ENCODE results near the gene MAGOHB. TPM values are rescaled to one million over a fixed set of nuclear protein-coding genes. Genes with fewer than 3 reads are reported as not detected.
"Not testable (repeated sequence)": the region's sequence is repeated elsewhere in the genome, so short reads cannot be mapped to it uniquely, and the experiment has no call there.

The MAGOHB gene
- polyA plus RNA-seq (2013, experiment 1 of 4), result 46.1 TPM
- polyA plus RNA-seq (2013, experiment 2 of 4), result 51.9 TPM
- polyA plus RNA-seq (2013, experiment 3 of 4), result 39.2 TPM
- polyA plus RNA-seq (2013, experiment 4 of 4), result 37.4 TPM

DNA sequence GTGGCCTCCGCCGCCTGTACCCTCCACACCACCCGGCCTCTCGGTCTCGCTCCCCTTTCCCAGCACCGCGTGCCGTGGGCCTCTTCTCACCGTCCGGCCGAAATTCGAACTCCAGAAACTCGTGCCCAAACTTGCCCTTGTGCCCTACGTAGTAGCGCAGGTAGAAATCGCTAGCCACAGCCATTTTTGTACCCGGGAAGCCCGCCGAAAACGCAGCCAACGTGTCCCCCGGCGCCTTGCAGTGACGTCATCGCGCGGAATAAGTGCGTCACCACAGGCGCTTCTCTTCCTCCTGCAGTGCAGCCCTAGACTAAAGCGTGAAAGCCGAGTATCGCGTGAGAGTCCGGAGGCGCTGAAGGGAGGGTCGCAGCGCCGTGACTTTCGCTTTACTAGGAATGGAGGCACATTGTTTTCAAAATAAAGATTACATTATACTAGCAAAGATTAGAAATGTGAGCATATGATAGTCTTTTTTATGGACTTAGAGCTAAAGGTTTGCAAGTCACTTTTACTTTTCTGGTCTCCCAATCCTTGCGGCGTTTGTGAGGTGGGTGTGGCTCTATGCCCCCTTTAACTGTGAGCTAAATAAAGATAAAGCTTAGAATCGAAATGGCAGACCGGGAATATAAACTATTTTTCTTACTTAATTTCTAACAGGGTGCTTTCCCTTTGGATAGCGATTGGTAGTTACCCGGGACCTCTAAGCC is at the start of gene MAGOHB:
MAGOHB (minus strand) TSS at position 261 of the 707 bp plus-strand sequence; CDS start at position 184, 77 bp downstream.
- H3K27ac ChIP-seq (ENCODE audit: insufficient read depth, low read depth, low read length, poor library complexity, severe bottlenecking), result peak within 1 kb of the TSS; percentile 72
- no peaks in the 10 kb centered on the region for H3K27me3 ChIP-seq (ENCODE audit: control insufficient read depth, insufficient read depth, low read length, poor library complexity, severe bottlenecking)
- H3K9me3 ChIP-seq (ENCODE audit: control insufficient read depth, low read length), result no peaks in the 10 kb centered on the region
- 0% methylated on average over 42 to 45 of the region's 45 CpGs for WGBS, 2 experiments
- no peaks in the 10 kb centered on the region for H3K36me3 ChIP-seq (ENCODE audit: control insufficient read depth, insufficient read depth, low read length)
- H3K4me3 ChIP-seq (ENCODE audit: insufficient read depth, low read depth, low read length), result peak within 1 kb of the TSS; percentile 85
- H3K4me1 ChIP-seq (ENCODE audit: control insufficient read depth, insufficient read depth, low read length), result peaks cover 8% of the 10 kb centered on the region

DNA sequence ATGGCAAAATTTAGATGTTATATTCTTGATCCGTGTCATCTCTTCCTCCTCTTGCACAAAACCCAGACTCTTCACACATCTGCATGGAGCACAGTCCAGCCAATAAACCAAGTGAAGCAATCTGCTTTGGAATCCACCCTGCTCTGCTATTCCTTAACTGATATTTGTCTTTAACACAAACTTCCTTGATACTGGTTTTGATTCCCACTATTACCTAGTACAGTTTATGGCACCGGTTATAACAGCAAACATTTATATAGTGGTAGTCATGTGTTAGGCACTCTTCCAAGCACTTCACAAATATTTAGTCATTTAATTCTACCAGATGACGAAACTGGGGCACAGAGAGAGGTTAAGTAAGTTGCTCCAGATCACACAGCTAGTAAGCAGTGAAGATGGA is 47.9 kb upstream of the MAGOHB start:
- 88 to 98% methylated on average over 2 of the region's 3 CpGs for WGBS, 2 experiments
- Histone ChIP-seq H3K27me3 (ENCODE audit: control insufficient read depth, insufficient read depth, low read length, poor library complexity, severe bottlenecking) (no peaks in the 10 kb centered on the region), H3K4me1 (ENCODE audit: control insufficient read depth, insufficient read depth, low read length) (no peaks in the 10 kb centered on the region), H3K36me3 (ENCODE audit: control insufficient read depth, insufficient read depth, low read length) (no peaks in the 10 kb centered on the region), H3K27ac (ENCODE audit: insufficient read depth, low read depth, low read length, poor library complexity, severe bottlenecking) (no peak overlapping the region), H3K9me3 (ENCODE audit: control insufficient read depth, low read length) (no peaks in the 10 kb centered on the region), H3K4me3 (ENCODE audit: insufficient read depth, low read depth, low read length) (no peak overlapping the region)

DNA sequence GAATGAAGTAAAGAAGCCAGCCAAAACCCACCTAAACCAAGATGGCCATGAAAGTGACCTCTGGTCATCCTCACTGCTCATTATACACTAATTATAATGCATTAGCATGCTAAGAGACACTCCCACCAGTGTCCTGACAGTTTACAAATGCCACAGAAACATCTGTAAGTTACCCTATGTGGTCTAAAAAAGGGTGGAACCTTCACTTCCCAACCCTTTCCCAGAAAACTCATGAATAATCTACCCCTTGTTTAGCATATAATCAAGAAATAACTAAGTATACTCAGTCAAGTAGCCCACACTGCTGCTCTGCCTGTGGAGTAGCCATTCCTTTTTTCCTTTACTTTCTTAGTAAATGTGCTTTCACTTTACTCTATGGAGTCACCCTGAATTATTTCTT is 40.6 kb upstream of the MAGOHB start:
- no peaks in the 10 kb centered on the region for H3K9me3 ChIP-seq (ENCODE audit: control insufficient read depth, low read length)
- no peaks in the 10 kb centered on the region for H3K36me3 ChIP-seq (ENCODE audit: control insufficient read depth, insufficient read depth, low read length)

DNA sequence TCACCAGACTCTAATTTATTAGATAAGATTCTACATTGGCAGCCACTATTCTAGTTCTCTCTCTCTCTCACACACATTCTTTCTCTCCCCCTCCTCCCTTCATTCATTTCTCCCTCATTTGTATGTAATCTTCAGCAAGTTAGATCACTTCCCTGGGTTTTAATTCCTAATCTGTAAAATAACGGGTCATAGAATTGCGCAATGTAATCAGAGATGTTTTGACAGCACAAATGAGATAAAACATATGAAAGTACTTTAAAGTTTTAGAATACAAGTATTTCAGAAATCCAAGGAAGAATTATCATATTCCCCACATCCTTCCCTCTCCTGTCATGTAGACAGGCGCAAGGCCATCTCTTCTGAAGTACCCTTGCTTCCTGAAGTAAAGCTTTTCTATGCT is 38.8 kb upstream of the MAGOHB start:
- 88 to 97% methylated on average over 2 to 3 of the region's 3 CpGs for WGBS, 2 experiments
- no peaks in the 10 kb centered on the region for H3K36me3 ChIP-seq (ENCODE audit: control insufficient read depth, insufficient read depth, low read length)
- no peak overlapping the region for H3K27ac ChIP-seq (ENCODE audit: insufficient read depth, low read depth, low read length, poor library complexity, severe bottlenecking)
- no peak overlapping the region for H3K4me3 ChIP-seq (ENCODE audit: insufficient read depth, low read depth, low read length)
- H3K27me3 ChIP-seq (ENCODE audit: control insufficient read depth, insufficient read depth, low read length, poor library complexity, severe bottlenecking), result no peaks in the 10 kb centered on the region
- no peaks in the 10 kb centered on the region for H3K9me3 ChIP-seq (ENCODE audit: control insufficient read depth, low read length)
- H3K4me1 ChIP-seq (ENCODE audit: control insufficient read depth, insufficient read depth, low read length), result no peaks in the 10 kb centered on the region

More for the DNA sequence above, 40.6 kb upstream of the MAGOHB start:
- no peak overlapping the region for H3K4me3 ChIP-seq (ENCODE audit: insufficient read depth, low read depth, low read length)
- H3K4me1 ChIP-seq (ENCODE audit: control insufficient read depth, insufficient read depth, low read length), result no peaks in the 10 kb centered on the region
- no peak overlapping the region for H3K27ac ChIP-seq (ENCODE audit: insufficient read depth, low read depth, low read length, poor library complexity, severe bottlenecking)
- no peaks in the 10 kb centered on the region for H3K27me3 ChIP-seq (ENCODE audit: control insufficient read depth, insufficient read depth, low read length, poor library complexity, severe bottlenecking)

DNA sequence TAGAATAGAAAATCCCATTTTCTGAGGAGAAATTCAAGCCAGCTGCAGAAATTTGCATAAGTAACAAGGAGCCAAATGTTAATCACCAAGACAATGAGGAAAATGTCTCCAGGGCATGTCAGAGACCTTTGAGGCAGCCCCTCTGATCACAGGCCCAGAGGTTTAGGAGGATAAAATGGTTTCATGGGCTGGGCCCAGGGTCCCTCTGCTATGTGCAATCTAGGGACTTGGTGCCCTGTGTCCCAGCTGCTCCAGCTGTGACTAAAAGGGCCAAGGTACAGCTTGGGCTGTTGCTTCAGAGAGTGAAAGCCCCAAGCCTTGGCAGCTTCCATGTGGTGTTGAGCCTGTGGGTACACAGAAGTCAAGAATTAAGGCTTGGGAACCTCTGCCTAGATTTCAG is 33.2 kb upstream of the MAGOHB start:
- H3K27me3 ChIP-seq (ENCODE audit: control insufficient read depth, insufficient read depth, low read length, poor library complexity, severe bottlenecking); H3K4me3 ChIP-seq (ENCODE audit: insufficient read depth, low read depth, low read length); H3K9me3 ChIP-seq (ENCODE audit: control insufficient read depth, low read length); H3K27ac ChIP-seq (ENCODE audit: insufficient read depth, low read depth, low read length, poor library complexity, severe bottlenecking); H3K4me1 ChIP-seq (ENCODE audit: control insufficient read depth, insufficient read depth, low read length); H3K36me3 ChIP-seq (ENCODE audit: control insufficient read depth, insufficient read depth, low read length): not testable (repeated sequence)

DNA sequence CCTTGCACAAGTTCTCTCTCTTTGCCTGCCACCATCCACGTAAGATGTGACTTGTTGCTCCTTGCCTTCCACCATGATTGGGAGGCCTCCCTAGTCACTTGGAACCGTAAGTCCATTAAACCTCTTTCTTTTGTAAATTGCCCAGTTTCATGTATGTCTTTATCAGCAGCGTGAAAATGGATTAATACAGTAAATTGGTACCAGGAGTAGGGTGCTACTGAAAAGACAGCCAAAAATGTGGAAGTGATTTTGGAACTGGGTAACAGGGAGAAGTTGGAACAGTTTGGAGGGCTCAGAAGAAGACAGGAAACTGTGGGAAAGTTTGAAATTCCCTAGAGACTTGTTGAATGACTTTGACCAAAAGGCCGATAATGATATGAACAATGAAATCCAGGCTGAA is 32.5 kb upstream of the MAGOHB start:
- no peaks in the 10 kb centered on the region for H3K27me3 ChIP-seq (ENCODE audit: control insufficient read depth, insufficient read depth, low read length, poor library complexity, severe bottlenecking)
- H3K36me3 ChIP-seq (ENCODE audit: control insufficient read depth, insufficient read depth, low read length), result no peaks in the 10 kb centered on the region
- no peak overlapping the region for H3K27ac ChIP-seq (ENCODE audit: insufficient read depth, low read depth, low read length, poor library complexity, severe bottlenecking)
- no peak overlapping the region for H3K4me3 ChIP-seq (ENCODE audit: insufficient read depth, low read depth, low read length)
- H3K4me1 ChIP-seq (ENCODE audit: control insufficient read depth, insufficient read depth, low read length), result no peaks in the 10 kb centered on the region
- no peaks in the 10 kb centered on the region for H3K9me3 ChIP-seq (ENCODE audit: control insufficient read depth, low read length)
- 80% methylated on average over 4 of the region's 4 CpGs for WGBS, 2 experiments

DNA sequence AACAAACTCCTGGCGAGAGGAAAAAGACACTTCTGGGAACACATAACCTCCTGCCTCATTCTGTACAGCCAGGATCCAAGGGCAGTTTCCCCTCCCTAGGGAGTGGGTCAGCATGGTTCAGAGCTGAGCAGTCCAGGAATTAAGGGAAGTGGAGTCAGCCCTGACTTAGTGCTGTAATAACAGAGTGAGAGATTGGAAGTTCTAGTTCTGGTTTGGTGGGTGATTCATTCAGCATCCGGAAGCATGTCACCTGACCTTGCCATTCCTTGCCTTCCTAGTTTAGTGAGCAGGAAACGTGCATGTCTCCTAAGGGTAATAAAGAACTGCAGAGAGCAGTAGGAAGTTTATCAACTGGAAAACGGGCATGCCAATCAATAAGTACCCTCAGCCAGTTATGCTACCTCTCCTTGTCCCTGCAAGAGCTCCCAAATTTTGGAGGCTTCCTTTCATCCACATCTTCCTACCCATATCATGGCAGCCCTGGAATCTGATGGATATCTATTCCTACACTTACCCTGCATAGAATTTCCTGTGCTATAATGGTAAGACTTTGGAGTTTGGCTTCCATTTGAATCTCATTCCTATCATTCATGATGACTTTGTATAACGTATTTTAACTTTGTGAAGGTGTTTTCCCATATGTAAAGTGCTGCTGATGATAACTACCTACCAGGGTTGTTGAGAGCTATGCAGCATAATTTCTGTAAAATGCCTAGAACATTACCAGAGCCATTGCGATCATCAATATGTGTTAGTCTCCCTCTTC is 28.5 kb upstream of the MAGOHB start:
- Histone ChIP-seq H3K9me3 (ENCODE audit: control insufficient read depth, low read length) (no peaks in the 10 kb centered on the region), H3K27ac (ENCODE audit: insufficient read depth, low read depth, low read length, poor library complexity, severe bottlenecking) (no peak overlapping the region), H3K4me3 (ENCODE audit: insufficient read depth, low read depth, low read length) (no peak overlapping the region), H3K4me1 (ENCODE audit: control insufficient read depth, insufficient read depth, low read length) (no peaks in the 10 kb centered on the region), H3K36me3 (ENCODE audit: control insufficient read depth, insufficient read depth, low read length) (no peaks in the 10 kb centered on the region), H3K27me3 (ENCODE audit: control insufficient read depth, insufficient read depth, low read length, poor library complexity, severe bottlenecking) (no peaks in the 10 kb centered on the region)
- WGBS, 2 experiments, result 90 to 94% methylated on average over 5 to 6 of the region's 6 CpGs

DNA sequence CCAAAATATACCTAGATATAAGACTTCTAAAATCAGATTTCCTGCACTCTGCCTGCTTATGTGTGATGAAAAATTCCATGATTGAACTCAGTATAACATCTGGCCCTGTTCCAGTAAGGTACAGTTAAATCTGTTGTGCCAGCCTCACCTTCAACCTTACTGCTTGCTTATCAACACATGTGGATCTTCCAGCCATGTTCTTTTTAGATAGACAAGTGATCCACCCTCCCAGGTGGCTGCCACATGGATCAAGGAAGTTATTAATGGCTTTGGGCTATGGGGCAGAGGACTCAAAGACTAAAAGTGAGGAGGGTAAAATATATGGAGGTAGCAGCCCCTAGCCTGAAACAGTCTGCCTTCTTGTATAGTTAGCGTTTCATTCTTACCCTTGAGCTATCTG is 25.3 kb upstream of the MAGOHB start:
- Histone ChIP-seq H3K4me3 (ENCODE audit: insufficient read depth, low read depth, low read length) (no peak overlapping the region), H3K27ac (ENCODE audit: insufficient read depth, low read depth, low read length, poor library complexity, severe bottlenecking) (no peak overlapping the region), H3K27me3 (ENCODE audit: control insufficient read depth, insufficient read depth, low read length, poor library complexity, severe bottlenecking) (no peaks in the 10 kb centered on the region), H3K4me1 (ENCODE audit: control insufficient read depth, insufficient read depth, low read length) (no peaks in the 10 kb centered on the region), H3K9me3 (ENCODE audit: control insufficient read depth, low read length) (no peaks in the 10 kb centered on the region), H3K36me3 (ENCODE audit: control insufficient read depth, insufficient read depth, low read length) (no peaks in the 10 kb centered on the region)
- no CpG with 5 or more reads among the region's 1 CpG for WGBS, 2 experiments

DNA sequence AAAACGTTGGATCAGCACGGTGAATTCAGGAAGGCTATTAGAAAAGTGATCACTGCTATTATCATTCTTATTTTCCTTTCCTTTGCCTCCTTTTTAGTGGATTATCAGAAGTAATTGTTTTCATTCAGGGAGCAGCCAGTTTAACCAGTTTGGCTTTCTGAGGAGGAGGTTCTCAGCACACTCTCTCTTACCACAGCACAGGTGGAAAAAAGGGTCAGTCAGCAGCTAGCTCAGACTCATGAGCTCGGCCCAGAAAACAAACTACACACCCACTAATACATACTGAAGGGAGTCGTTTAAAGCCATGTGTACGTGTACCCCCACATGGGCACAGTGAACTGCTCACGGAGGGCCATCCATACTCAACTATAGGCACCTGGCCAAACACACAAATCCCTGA is 23.2 kb upstream of the MAGOHB start:
- 83 to 91% methylated on average over 6 of the region's 6 CpGs for WGBS, 2 experiments
- no peaks in the 10 kb centered on the region for H3K36me3 ChIP-seq (ENCODE audit: control insufficient read depth, insufficient read depth, low read length)
- H3K27ac ChIP-seq (ENCODE audit: insufficient read depth, low read depth, low read length, poor library complexity, severe bottlenecking), result no peak overlapping the region
- H3K4me1 ChIP-seq (ENCODE audit: control insufficient read depth, insufficient read depth, low read length), result no peaks in the 10 kb centered on the region
- H3K9me3 ChIP-seq (ENCODE audit: control insufficient read depth, low read length), result no peaks in the 10 kb centered on the region
- no peaks in the 10 kb centered on the region for H3K27me3 ChIP-seq (ENCODE audit: control insufficient read depth, insufficient read depth, low read length, poor library complexity, severe bottlenecking)
- no peak overlapping the region for H3K4me3 ChIP-seq (ENCODE audit: insufficient read depth, low read depth, low read length)

DNA sequence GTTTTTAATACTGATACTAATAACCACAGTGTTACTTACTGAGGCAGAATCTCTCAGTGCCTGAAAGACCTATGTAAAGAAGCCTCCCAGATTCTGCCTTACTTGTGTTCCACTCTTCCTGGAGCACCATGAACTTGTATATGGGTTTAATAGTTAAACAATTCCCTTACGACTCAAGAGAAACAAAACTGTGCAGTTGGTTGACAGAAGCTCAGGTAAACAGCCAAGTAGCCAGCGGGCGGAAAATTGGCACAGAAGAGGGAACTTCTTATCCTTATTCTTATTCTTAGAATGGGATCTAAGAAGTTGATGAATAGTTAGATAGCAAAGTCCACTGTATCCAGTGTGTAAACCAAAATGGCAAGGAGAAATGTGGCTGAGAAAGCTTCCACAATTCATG is 22.7 kb upstream of the MAGOHB start:
- 95 to 97% methylated on average over 3 of the region's 3 CpGs for WGBS, 2 experiments
- Histone ChIP-seq H3K27ac (ENCODE audit: insufficient read depth, low read depth, low read length, poor library complexity, severe bottlenecking) (no peak overlapping the region), H3K4me3 (ENCODE audit: insufficient read depth, low read depth, low read length) (no peak overlapping the region)

More for the DNA sequence above, 22.7 kb upstream of the MAGOHB start:
- no peaks in the 10 kb centered on the region for H3K36me3 ChIP-seq (ENCODE audit: control insufficient read depth, insufficient read depth, low read length)
- no peaks in the 10 kb centered on the region for H3K4me1 ChIP-seq (ENCODE audit: control insufficient read depth, insufficient read depth, low read length)
- no peaks in the 10 kb centered on the region for H3K27me3 ChIP-seq (ENCODE audit: control insufficient read depth, insufficient read depth, low read length, poor library complexity, severe bottlenecking)
- no peaks in the 10 kb centered on the region for H3K9me3 ChIP-seq (ENCODE audit: control insufficient read depth, low read length)

Data from ectodermal cell (in vitro differentiated cells).